Caco-2 (cell line): ENCODE data around the gene HNRNPD. TPM values are rescaled to one million over a fixed set of nuclear protein-coding genes. Genes with fewer than 3 reads are reported as not detected.
A peak's percentile ranks its signal among the peaks of the same experiment; 100 is the strongest.

Experiments used
- Bru-seq: library from RNA; stranded (reverse); fragments of 400-500 nt; gene quantifications from one replicate; lab custom pipeline; 2021; lab: Mats Ljungman, UMichigan
- BruChase-seq, 2 experiments: library from RNA; stranded (reverse); fragments of 400-500 nt; gene quantifications; one replicate each; lab custom pipeline; 2021; lab: Mats Ljungman, UMichigan
- BruUV-seq: library from RNA; stranded (reverse); fragments of 400-500 nt; replicated peaks from 2 replicates; lab custom pipeline; 2021; lab: Mats Ljungman, UMichigan
- CTCF ChIA-PET: fragments of 300-600 bp; sonication (Branson Sonifier 250); formaldehyde crosslinking; loops from one replicate; lab custom pipeline; 2022; ENCODE audit warnings: antibody characterized with exemption; lab: Charles Lee
- POLR2A ChIA-PET: fragments of 300-600 bp; sonication (Branson Sonifier 250); formaldehyde crosslinking; loops from one replicate; lab custom pipeline; 2022; ENCODE audit warnings: antibody characterized with exemption; lab: Charles Lee
- DNase-seq, 2 experiments: peaks; one replicate each; pipeline versions ENCODE4 v3.0.0 to v3.0.0-alpha.2; 2020 to 2022
- H3K27me3 ChIP-seq: replicated peaks from 2 replicates; pipeline ENCODE4 v1.6.0; 2011; ENCODE audit warnings: low read length; ENCODE audit not compliant: control insufficient read depth, insufficient read depth
- H3K36me3 ChIP-seq: 2 replicates; pipeline ENCODE4 v1.5.1; 2011; ENCODE audit warnings: low read length; ENCODE audit not compliant: control insufficient read depth, insufficient read depth
- H3K4me1 ChIP-seq: fragments of 250-450 bp; sonication (Bioruptor Pico); 2 replicates; pipeline ENCODE4 v1.5.1; 2020; ENCODE audit warnings: mild to moderate bottlenecking
- H3K4me3 ChIP-seq: 2 replicates; pipeline ENCODE4 v1.5.1; 2011; ENCODE audit warnings: low read depth, mild to moderate bottlenecking, control low read depth, low read length
- H3K9me3 ChIP-seq: fragments of 250-450 bp; sonication (Bioruptor Pico); 2 replicates; pipeline ENCODE4 v1.5.1; 2020; ENCODE audit warnings: mild to moderate bottlenecking, moderate library complexity
- H3K27ac Mint-ChIP-seq: one replicate; pipeline ENCODE4 v1.8.0; 2022; ENCODE audit warnings: mixed read lengths; ENCODE audit not compliant: unreplicated experiment
- H3K27me3 Mint-ChIP-seq: one replicate; pipeline ENCODE4 v1.8.0; 2022; ENCODE audit warnings: mixed read lengths; ENCODE audit not compliant: insufficient read depth, unreplicated experiment
- H3K36me3 Mint-ChIP-seq: one replicate; pipeline ENCODE4 v1.8.0; 2022; ENCODE audit warnings: mild to moderate bottlenecking, mixed read lengths; ENCODE audit not compliant: insufficient read depth, unreplicated experiment
- H3K4me1 Mint-ChIP-seq: one replicate; pipeline ENCODE4 v1.8.0; 2022; ENCODE audit warnings: low read depth, mixed read lengths; ENCODE audit not compliant: unreplicated experiment
- H3K4me3 Mint-ChIP-seq: one replicate; pipeline ENCODE4 v1.8.0; 2022; ENCODE audit warnings: mild to moderate bottlenecking, moderate library complexity, mixed read lengths; ENCODE audit not compliant: unreplicated experiment
- H3K9me3 Mint-ChIP-seq: one replicate; pipeline ENCODE4 v1.8.0; 2022; ENCODE audit warnings: mixed read lengths; ENCODE audit not compliant: unreplicated experiment
- intact Hi-C: fragments of 100-400 bp; cut with micrococcal nuclease; formaldehyde crosslinking; loops from one replicate; pipeline ENCODE4 v1.10.0; 2022; ENCODE audit not compliant: unreplicated experiment
- long read RNA-seq: library from polyadenylated mRNA; stranded (forward); transcript quantifications from one replicate; pipeline ENCODE4 v2.0.0, GENCODE V29; 2022
- total RNA-seq: library from RNA; stranded (reverse); gene quantifications from 2 replicates; pipeline ENCODE4 v1.2.3, GENCODE V29; 2022
- TF ChIP-seq, protein P1 (sequence below), 2 experiments: fragments of 200-600 bp in 1 of 2; IDR thresholded peaks; 1 replicate in 1 of 2; 2 replicates in 1 of 2; pipeline versions ENCODE4 v1.5.1 to v1.8.0; 2011 to 2022; ENCODE audit warnings: antibody characterized with exemption in 1 of 2, control low read depth in 1 of 2, inconsistent platforms in 1 of 2, low read depth in 1 of 2, low read length in 1 of 2, mild to moderate bottlenecking in 1 of 2, moderate library complexity in 1 of 2; ENCODE audit not compliant: insufficient read depth in 1 of 2, severe bottlenecking in 1 of 2, unreplicated experiment in 1 of 2

Gene HNRNPD
- total RNA-seq (405 and 408 TPM in 2 replicates), Bru-seq, nascent RNA (percentile 99 among the genes with signal in this experiment), BruChase-seq, experiment 1, labeled RNA remaining after a 2-hour chase (percentile 99 among the genes with signal in this experiment), BruChase-seq, experiment 2, labeled RNA remaining after a 6-hour chase (percentile 98 among the genes with signal in this experiment)
- long read RNA-seq, transcript HNRNPD-201 (9 exons, 3,033 nt): minor isoform, 220 of 866 reads
- long read RNA-seq, transcript HNRNPD-202 (8 exons, 1,667 nt): minor isoform, 30 of 866 reads
- long read RNA-seq, transcript HNRNPD-203 (8 exons, 1,585 nt): major isoform, 414 of 866 reads
- long read RNA-seq, partial matches to known transcripts: 111 of 866 reads
- long read RNA-seq, other reads (novel, unspliced or antisense): 91 of 866 reads

DNA sequence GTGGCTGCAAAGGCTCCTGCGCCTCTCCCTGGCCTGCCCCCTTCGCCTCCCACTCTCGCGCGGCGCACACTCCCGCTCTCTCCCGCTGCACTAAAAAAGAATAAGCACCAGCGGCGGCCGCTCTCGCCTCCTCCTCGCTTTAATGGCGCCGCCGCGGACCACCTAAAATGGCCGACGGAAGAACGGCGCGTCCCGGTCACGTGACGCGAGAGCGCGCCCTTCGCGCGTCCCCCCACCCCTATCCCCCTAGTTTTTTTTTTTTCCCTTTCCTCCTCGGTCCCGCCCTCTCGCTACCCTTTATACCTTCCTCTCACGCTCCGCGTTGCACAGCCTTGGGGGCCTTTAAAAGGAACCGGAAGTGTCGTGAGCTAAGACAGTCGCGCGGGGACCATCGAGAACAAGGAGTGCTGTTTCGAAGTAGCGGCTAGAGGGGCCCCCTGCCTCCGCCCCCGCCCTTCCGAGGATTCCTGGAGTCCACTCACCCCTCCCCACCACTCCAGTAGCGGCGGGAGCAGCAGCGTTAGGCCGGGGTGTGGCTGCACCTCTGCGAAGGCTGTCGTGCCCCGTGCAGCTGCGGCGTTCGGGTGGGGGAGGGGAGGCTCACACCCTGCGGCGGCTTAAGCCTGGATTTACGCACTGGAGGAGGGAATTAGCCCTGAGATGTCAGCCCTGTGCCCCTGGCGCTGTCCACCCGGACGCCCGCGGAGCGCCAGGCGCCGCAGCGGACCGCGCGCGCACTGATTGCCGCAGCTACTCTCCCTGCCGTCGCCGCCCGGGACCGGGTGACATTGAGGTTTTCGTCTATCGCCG lies at the start of gene HNRNPD:
HNRNPD (minus strand) TSS at position 176 of the 810 bp plus-strand sequence. CDS start 313 bp downstream, outside the sequence.
- CTCF ChIA-PET: interaction anchor here (0.6 to 1.5 kb wide), 4 partner anchors 12 to 220 kb away, joined by 3 to 12 read pairs (median 4); no protein-coding TSS in a partner anchor
- Mint-ChIP-seq H3K4me1 (no peaks in the 10 kb centered on the region), H3K36me3 (peaks cover 58% of the 10 kb centered on the region), H3K27me3 (no peaks in the 10 kb centered on the region), H3K9me3 (no peaks in the 10 kb centered on the region), H3K4me3 (peak within 1 kb of the TSS; percentile 98), H3K27ac (peak within 1 kb of the TSS; percentile 98)
- no peaks in the 10 kb centered on the region for H3K27me3 ChIP-seq
- DNase-seq: peak; percentile 99
- peaks cover 15% of the 10 kb centered on the region for H3K4me1 ChIP-seq
- H3K36me3 ChIP-seq: no peaks in the 10 kb centered on the region
- BruUV-seq: no TSS peak
- POLR2A ChIA-PET: interaction anchor here (0.5 to 1.9 kb wide), 15 partner anchors 9 to 661 kb away, joined by 3 to 59 read pairs (median 4); partner anchors contain the start of gene COPS4
- no peaks in the 10 kb centered on the region for H3K9me3 ChIP-seq
- TF ChIP-seq, protein P1, sequence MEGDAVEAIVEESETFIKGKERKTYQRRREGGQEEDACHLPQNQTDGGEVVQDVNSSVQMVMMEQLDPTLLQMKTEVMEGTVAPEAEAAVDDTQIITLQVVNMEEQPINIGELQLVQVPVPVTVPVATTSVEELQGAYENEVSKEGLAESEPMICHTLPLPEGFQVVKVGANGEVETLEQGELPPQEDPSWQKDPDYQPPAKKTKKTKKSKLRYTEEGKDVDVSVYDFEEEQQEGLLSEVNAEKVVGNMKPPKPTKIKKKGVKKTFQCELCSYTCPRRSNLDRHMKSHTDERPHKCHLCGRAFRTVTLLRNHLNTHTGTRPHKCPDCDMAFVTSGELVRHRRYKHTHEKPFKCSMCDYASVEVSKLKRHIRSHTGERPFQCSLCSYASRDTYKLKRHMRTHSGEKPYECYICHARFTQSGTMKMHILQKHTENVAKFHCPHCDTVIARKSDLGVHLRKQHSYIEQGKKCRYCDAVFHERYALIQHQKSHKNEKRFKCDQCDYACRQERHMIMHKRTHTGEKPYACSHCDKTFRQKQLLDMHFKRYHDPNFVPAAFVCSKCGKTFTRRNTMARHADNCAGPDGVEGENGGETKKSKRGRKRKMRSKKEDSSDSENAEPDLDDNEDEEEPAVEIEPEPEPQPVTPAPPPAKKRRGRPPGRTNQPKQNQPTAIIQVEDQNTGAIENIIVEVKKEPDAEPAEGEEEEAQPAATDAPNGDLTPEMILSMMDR (IDR thresholded peaks at IDR 0.05; ENCODE audit: insufficient read depth in 1 of 2, low read depth in 1 of 2, low read length in 1 of 2, severe bottlenecking in 1 of 2, unreplicated experiment in 1 of 2): no peak
- H3K4me3 ChIP-seq: peak within 1 kb of the TSS; percentile 92
- intact Hi-C loops: loop anchor here (1.0 to 2.0 kb wide), 3 partner anchors 31 to 55 kb away; no protein-coding TSS in a partner anchor

GRCh38 chr4:82422616-82423015 lies 48.8 kb upstream of the HNRNPD start:
- Mint-ChIP-seq H3K9me3 (no peaks in the 10 kb centered on the region), H3K36me3 (peaks cover 70% of the 10 kb centered on the region), H3K4me3 (no peak overlapping the region), H3K27ac (no peak overlapping the region), H3K27me3 (no peaks in the 10 kb centered on the region), H3K4me1 (no peaks in the 10 kb centered on the region)
- intact Hi-C loops: loop anchor here (1.0 kb wide), 1 partner anchor 48 kb away; no protein-coding TSS in a partner anchor
- CTCF ChIA-PET: no interaction called here
- peaks cover 8% of the 10 kb centered on the region for H3K4me1 ChIP-seq
- no peak for DNase-seq
- no peaks in the 10 kb centered on the region for H3K9me3 ChIP-seq
- POLR2A ChIA-PET: no interaction called here
- TF ChIP-seq, protein P1 (IDR thresholded peaks at IDR 0.05; ENCODE audit: insufficient read depth in 1 of 2, low read depth in 1 of 2, low read length in 1 of 2, severe bottlenecking in 1 of 2, unreplicated experiment in 1 of 2): no peak
- peaks cover 5% of the 10 kb centered on the region for H3K36me3 ChIP-seq
- BruUV-seq: no TSS peak
- H3K27me3 ChIP-seq: no peaks in the 10 kb centered on the region
- no peak overlapping the region for H3K4me3 ChIP-seq
